ENCODE results near the gene LPP. TPM values are rescaled to one million over a fixed set of nuclear protein-coding genes. Genes with fewer than 3 reads are reported as not detected.

The LPP gene
- total RNA-seq, 1 experiment from 2014 or later: 264 TPM

- no peaks in the 10 kb centered on the region for H3K27me3 Mint-ChIP-seq (ENCODE audit: unreplicated experiment)
These were observed 250.7 kb downstream of the LPP start for GRCh38 chr3:188404701-188405100.

DNA sequence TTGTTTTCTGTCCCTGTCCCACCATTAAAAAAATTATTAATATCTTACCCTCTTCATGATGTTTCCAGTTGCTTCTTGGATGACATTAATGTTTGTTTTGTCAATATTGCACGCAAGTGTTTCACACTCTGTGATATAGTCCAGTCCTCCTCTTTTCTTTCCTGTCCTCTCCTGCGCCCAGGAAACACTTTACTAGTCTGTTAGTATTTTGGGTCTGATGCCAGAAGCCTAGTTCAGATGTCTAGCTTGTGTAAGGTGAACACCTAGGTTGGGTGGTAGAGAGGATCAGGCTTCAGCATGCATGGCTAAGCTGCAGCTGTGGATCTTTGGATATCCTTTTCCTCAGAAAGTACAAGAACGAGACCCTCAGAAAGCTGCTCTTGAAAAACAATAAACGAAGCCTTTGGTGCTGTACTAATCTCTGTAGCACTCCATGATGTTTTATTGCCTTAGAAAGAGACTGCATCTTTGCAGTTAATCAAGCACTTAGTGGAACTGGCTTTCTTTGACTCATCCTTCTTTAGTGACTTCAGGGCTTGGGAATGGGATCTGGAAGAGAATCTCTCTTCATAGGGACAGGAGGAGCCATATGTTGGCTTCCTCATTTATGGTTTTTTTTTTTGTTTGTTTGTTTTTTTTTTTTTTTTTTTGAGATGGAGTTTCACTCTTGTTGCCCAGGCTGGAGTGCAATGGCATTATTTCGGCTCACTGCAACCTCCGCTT lies 253.4 kb downstream of the LPP start:
- DNase-seq: no peak
- CTCF ChIA-PET: no interaction called here
- Mint-ChIP-seq H3K4me1 (ENCODE audit: low read depth, unreplicated experiment) (no peaks in the 10 kb centered on the region), H3K4me3 (ENCODE audit: low read depth, unreplicated experiment) (no peak overlapping the region), H3K9me3 (ENCODE audit: low read depth, unreplicated experiment) (peaks cover under 1% of the 10 kb centered on the region), H3K36me3 (ENCODE audit: insufficient read depth, unreplicated experiment) (no peaks in the 10 kb centered on the region), H3K27ac (ENCODE audit: unreplicated experiment) (no peak overlapping the region), H3K27me3 (ENCODE audit: unreplicated experiment) (no peaks in the 10 kb centered on the region)
- no TSS peak for BruUV-seq (replicated peaks)
- intact Hi-C loops (cut with micrococcal nuclease; ENCODE audit: unreplicated experiment): no loop called here
- TF ChIP-seq CTCF (IDR thresholded peaks at IDR 0.05; ENCODE audit: unreplicated experiment): no peak

More at GRCh38 chr3:188404701-188405100, 250.7 kb downstream of the LPP start:
- CTCF ChIA-PET: interaction anchor here (0.6 to 1.1 kb wide), 2 partner anchors 23 to 39 kb away, joined by 3 to 4 read pairs; no protein-coding TSS in a partner anchor
- Mint-ChIP-seq H3K4me1 (ENCODE audit: low read depth, unreplicated experiment) (peaks cover 8% of the 10 kb centered on the region), H3K36me3 (ENCODE audit: insufficient read depth, unreplicated experiment) (no peaks in the 10 kb centered on the region), H3K27ac (ENCODE audit: unreplicated experiment) (no peak overlapping the region), H3K4me3 (ENCODE audit: low read depth, unreplicated experiment) (no peak overlapping the region), H3K9me3 (ENCODE audit: low read depth, unreplicated experiment) (peaks cover 2% of the 10 kb centered on the region)
- DNase-seq: no peak
- BruUV-seq (replicated peaks): no TSS peak
- intact Hi-C loops (cut with micrococcal nuclease; ENCODE audit: unreplicated experiment): no loop called here
- TF ChIP-seq CTCF (IDR thresholded peaks at IDR 0.05; ENCODE audit: unreplicated experiment): no peak

- H3K9me3 Mint-ChIP-seq (ENCODE audit: low read depth, unreplicated experiment): no peaks in the 10 kb centered on the region
- CTCF ChIA-PET: interaction anchor here (0.7 kb wide), 1 partner anchor 109 kb away, joined by 3 read pairs; no protein-coding TSS in a partner anchor
- H3K27me3 Mint-ChIP-seq (ENCODE audit: unreplicated experiment): no peaks in the 10 kb centered on the region
- no peak for DNase-seq
- no peak overlapping the region for H3K27ac Mint-ChIP-seq (ENCODE audit: unreplicated experiment)
- no peak for TF ChIP-seq CTCF (IDR thresholded peaks at IDR 0.05; ENCODE audit: unreplicated experiment)
- no TSS peak for BruUV-seq (replicated peaks)
- no peaks in the 10 kb centered on the region for H3K4me1 Mint-ChIP-seq (ENCODE audit: low read depth, unreplicated experiment)
- H3K36me3 Mint-ChIP-seq (ENCODE audit: insufficient read depth, unreplicated experiment): no peaks in the 10 kb centered on the region
- H3K4me3 Mint-ChIP-seq (ENCODE audit: low read depth, unreplicated experiment): no peak overlapping the region
- intact Hi-C loops (cut with micrococcal nuclease; ENCODE audit: unreplicated experiment): no loop called here
These were observed 254.9 kb downstream of the LPP start for GRCh38 chr3:188408831-188409230.

DNA sequence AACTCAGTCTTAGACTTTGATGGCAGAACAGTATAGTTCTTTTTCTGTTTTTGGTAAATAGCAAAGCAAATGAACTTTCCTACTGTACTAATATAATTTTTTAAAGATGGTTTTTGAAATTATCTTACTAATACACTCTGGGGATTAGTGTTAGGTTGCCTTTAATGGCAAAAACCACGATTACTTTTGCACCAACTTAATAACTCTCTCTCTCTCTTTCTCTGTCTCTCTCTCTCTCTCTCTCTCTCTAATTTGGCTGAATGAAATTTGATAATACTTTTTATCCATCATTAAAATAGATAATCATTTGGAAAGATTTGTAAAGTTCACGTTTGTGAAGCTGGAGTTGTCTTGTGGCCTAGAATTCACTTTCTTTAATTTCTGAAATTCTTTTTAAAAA lies 257.8 kb downstream of the LPP start:
- H3K27ac Mint-ChIP-seq (ENCODE audit: unreplicated experiment): no peak overlapping the region

More for the DNA sequence above, 257.8 kb downstream of the LPP start:
- BruUV-seq (replicated peaks): no TSS peak
- intact Hi-C loops (cut with micrococcal nuclease; ENCODE audit: unreplicated experiment): no loop called here
- TF ChIP-seq CTCF (IDR thresholded peaks at IDR 0.05; ENCODE audit: unreplicated experiment): no peak
- Mint-ChIP-seq H3K36me3 (ENCODE audit: insufficient read depth, unreplicated experiment) (no peaks in the 10 kb centered on the region), H3K4me1 (ENCODE audit: low read depth, unreplicated experiment) (no peaks in the 10 kb centered on the region), H3K4me3 (ENCODE audit: low read depth, unreplicated experiment) (no peak overlapping the region), H3K27me3 (ENCODE audit: unreplicated experiment) (no peaks in the 10 kb centered on the region), H3K9me3 (ENCODE audit: low read depth, unreplicated experiment) (no peaks in the 10 kb centered on the region)
- CTCF ChIA-PET: no interaction called here
- DNase-seq: no peak
